ENCODE data around the gene SUSD4. TPM values are rescaled to one million over a fixed set of nuclear protein-coding genes. Genes with fewer than 3 reads are reported as not detected.

Gene SUSD4
- total RNA-seq, 3 donors from 2014 or later (not counting 1 experiment from before 2014, with no cell fraction given), result 0.60 to 1.1 TPM; not detected in 1

DNA sequence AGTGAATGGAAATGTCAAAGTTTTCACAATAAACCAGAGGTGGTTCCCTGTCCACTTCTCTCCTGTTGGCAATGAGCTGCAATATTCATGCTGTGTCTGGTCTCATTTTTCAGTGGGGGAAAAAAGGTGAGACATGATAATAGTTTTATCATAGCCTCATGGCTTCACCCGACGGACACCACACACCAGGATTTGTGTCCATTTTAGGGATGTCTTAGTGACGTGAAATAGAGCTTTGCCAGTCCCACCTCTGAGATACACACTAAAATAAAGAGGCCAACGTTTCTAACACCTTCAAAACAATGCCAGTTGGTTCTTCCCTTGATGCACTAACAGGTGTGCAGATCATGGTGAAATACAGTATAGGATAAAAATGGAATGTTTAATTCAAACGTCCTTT, 129.4 kb downstream of the SUSD4 start:
- Mint-ChIP-seq H3K4me1 (peaks cover 11 to 12% of the 10 kb centered on the region in 2 donors), H3K27ac (no peak overlapping the region), H3K36me3 (no peaks in the 10 kb centered on the region), H3K4me3 (no peak overlapping the region), H3K27me3 (ENCODE audit: low read depth in 2 of 2) (peaks cover 12 to 30% of the 10 kb centered on the region in 2 donors), H3K9me3 (no peaks in the 10 kb centered on the region)
- TF ChIP-seq, protein P1, sequence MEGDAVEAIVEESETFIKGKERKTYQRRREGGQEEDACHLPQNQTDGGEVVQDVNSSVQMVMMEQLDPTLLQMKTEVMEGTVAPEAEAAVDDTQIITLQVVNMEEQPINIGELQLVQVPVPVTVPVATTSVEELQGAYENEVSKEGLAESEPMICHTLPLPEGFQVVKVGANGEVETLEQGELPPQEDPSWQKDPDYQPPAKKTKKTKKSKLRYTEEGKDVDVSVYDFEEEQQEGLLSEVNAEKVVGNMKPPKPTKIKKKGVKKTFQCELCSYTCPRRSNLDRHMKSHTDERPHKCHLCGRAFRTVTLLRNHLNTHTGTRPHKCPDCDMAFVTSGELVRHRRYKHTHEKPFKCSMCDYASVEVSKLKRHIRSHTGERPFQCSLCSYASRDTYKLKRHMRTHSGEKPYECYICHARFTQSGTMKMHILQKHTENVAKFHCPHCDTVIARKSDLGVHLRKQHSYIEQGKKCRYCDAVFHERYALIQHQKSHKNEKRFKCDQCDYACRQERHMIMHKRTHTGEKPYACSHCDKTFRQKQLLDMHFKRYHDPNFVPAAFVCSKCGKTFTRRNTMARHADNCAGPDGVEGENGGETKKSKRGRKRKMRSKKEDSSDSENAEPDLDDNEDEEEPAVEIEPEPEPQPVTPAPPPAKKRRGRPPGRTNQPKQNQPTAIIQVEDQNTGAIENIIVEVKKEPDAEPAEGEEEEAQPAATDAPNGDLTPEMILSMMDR (IDR thresholded peaks at IDR 0.05), result no peak
- ATAC-seq (no peak), DNase-seq (no peak)
- Histone ChIP-seq H3K36me3 (ENCODE audit: control insufficient read depth, insufficient read depth, low read length) (no peaks in the 10 kb centered on the region), H3K9me3 (ENCODE audit: control insufficient read depth, insufficient read depth, low read length) (no peaks in the 10 kb centered on the region), H3K27ac (ENCODE audit: low read length) (no peak overlapping the region), H3K4me3 (ENCODE audit: low read length) (no peak overlapping the region), H3K27me3 (ENCODE audit: control insufficient read depth, insufficient read depth, low read length) (no peaks in the 10 kb centered on the region), H3K4me1 (ENCODE audit: control insufficient read depth, insufficient read depth, low read length) (peaks cover 17% of the 10 kb centered on the region)
- 94% methylated on average over 4 of the region's 5 CpGs for WGBS (ENCODE audit: insufficient coverage)
- intact Hi-C loops (cut with micrococcal nuclease), result no loop called here

GRCh38 chr1:223234170-223234514, 129.8 kb downstream of the SUSD4 start:
- Mint-ChIP-seq H3K27ac (no peak overlapping the region), H3K36me3 (no peaks in the 10 kb centered on the region), H3K27me3 (ENCODE audit: low read depth in 2 of 2) (peaks cover 9 to 27% of the 10 kb centered on the region in 2 donors), H3K4me1 (peaks cover 11 to 12% of the 10 kb centered on the region in 2 donors), H3K4me3 (no peak overlapping the region), H3K9me3 (no peaks in the 10 kb centered on the region)
- Histone ChIP-seq H3K4me1 (ENCODE audit: control insufficient read depth, insufficient read depth, low read length) (peaks cover 21% of the 10 kb centered on the region), H3K4me3 (ENCODE audit: low read length) (no peak overlapping the region), H3K27me3 (ENCODE audit: control insufficient read depth, insufficient read depth, low read length) (no peaks in the 10 kb centered on the region), H3K27ac (ENCODE audit: low read length) (no peak overlapping the region), H3K36me3 (ENCODE audit: control insufficient read depth, insufficient read depth, low read length) (no peaks in the 10 kb centered on the region), H3K9me3 (ENCODE audit: control insufficient read depth, insufficient read depth, low read length) (no peaks in the 10 kb centered on the region)
- DNase-seq (no peak), ATAC-seq (no peak)
- TF ChIP-seq, protein P1 (IDR thresholded peaks at IDR 0.05), result no peak
- intact Hi-C loops (cut with micrococcal nuclease), result no loop called here
- no CpG with 5 or more reads among the region's 1 CpG for WGBS (ENCODE audit: insufficient coverage)

DNA sequence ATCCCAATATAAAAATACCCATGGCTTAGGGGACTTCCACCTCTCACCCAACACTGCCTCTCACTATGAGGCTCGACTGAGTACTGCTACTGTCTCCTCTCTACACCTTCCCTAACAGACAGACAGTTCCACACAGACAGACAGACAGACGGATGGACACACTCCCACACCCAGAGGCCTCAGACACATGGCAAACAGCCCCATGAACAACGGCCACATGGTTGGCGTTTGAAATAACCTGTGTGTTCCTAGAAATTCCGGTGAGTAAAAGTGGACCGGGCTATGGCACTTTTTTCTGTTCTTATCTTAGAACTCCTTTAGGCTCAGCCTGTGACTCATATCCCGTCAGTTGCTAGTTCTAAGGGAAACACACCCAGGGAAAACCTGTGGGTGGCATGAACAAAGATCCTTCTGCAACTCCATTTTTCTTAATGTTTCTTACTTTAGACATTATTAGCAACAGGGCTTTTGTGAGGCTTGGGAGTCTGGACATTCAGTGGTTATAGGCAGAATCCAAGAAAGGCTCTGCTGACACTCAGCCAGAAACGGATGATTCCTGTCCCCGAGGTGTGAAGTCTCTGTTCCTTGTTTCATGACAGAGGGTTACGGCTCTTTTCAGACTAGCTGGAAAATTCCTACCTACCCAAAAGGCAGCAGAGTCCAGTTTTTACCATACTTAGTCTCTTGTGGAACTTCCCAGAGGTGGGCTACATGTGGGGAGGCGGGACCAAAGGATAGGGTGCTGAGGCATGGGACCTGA, 130.4 kb downstream of the SUSD4 start:
- no peaks in the 10 kb centered on the region for H3K36me3 ChIP-seq (ENCODE audit: control insufficient read depth, insufficient read depth, low read length)
- no peaks in the 10 kb centered on the region for H3K36me3 Mint-ChIP-seq
- H3K27ac ChIP-seq (ENCODE audit: low read length), result no peak overlapping the region
- H3K27me3 ChIP-seq (ENCODE audit: control insufficient read depth, insufficient read depth, low read length), result no peaks in the 10 kb centered on the region
- DNase-seq (peak in 1 of 2 donors; percentile 50), ATAC-seq (no peak)
- H3K4me3 ChIP-seq (ENCODE audit: low read length), result no peak overlapping the region
- no peak overlapping the region for H3K4me3 Mint-ChIP-seq
- no peaks in the 10 kb centered on the region for H3K9me3 Mint-ChIP-seq
- no peak overlapping the region for H3K27ac Mint-ChIP-seq
- intact Hi-C loops (cut with micrococcal nuclease), result no loop called here
- H3K9me3 ChIP-seq (ENCODE audit: control insufficient read depth, insufficient read depth, low read length), result no peaks in the 10 kb centered on the region
- peaks cover 9 to 21% of the 10 kb centered on the region in 2 donors for H3K27me3 Mint-ChIP-seq (ENCODE audit: low read depth in 2 of 2)
- H3K4me1 ChIP-seq (ENCODE audit: control insufficient read depth, insufficient read depth, low read length), result peaks cover 27% of the 10 kb centered on the region
- peaks cover 11 to 12% of the 10 kb centered on the region in 2 donors for H3K4me1 Mint-ChIP-seq
- WGBS (ENCODE audit: insufficient coverage), result 75% methylated on average over 11 of the region's 11 CpGs
- TF ChIP-seq, protein P1 (IDR thresholded peaks at IDR 0.05), result no peak

DNA sequence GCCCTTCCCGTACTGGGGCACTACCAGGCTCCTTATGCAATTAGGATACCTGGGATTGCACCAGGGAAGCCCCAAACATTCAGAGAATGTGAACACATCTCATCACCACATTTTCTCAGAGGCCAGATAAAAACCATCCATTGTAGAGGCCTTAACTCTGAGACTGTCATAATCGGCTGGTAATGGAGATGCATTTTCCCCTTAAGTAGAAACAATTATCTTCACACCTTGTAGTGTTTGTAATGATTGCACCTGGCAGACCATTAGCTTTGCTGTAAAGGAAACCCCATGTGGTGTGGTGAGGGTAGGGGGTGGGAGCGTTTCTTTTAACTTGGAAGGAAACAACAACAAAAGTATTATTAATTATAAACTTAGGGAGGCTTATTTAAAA, 131.0 kb downstream of the SUSD4 start:
- no peaks in the 10 kb centered on the region for H3K9me3 ChIP-seq (ENCODE audit: control insufficient read depth, insufficient read depth, low read length)
- no peak overlapping the region for H3K27ac ChIP-seq (ENCODE audit: low read length)
- H3K4me3 Mint-ChIP-seq, result no peak overlapping the region
- DNase-seq, result no peak
- TF ChIP-seq, protein P1 (IDR thresholded peaks at IDR 0.05), result no peak
- 82% methylated on average over 1 of the region's 3 CpGs for WGBS (ENCODE audit: insufficient coverage)
- H3K4me1 ChIP-seq (ENCODE audit: control insufficient read depth, insufficient read depth, low read length), result peaks cover 32% of the 10 kb centered on the region
- H3K27me3 ChIP-seq (ENCODE audit: control insufficient read depth, insufficient read depth, low read length), result no peaks in the 10 kb centered on the region
- no peaks in the 10 kb centered on the region for H3K9me3 Mint-ChIP-seq
- H3K27me3 Mint-ChIP-seq (ENCODE audit: low read depth in 2 of 2), result peaks cover 6 to 18% of the 10 kb centered on the region in 2 donors
- intact Hi-C loops (cut with micrococcal nuclease), result no loop called here
- no peak for ATAC-seq
- no peaks in the 10 kb centered on the region for H3K36me3 ChIP-seq (ENCODE audit: control insufficient read depth, insufficient read depth, low read length)
- H3K4me1 Mint-ChIP-seq, result peaks cover 16 to 18% of the 10 kb centered on the region in 2 donors
- H3K27ac Mint-ChIP-seq, result no peak overlapping the region
- no peaks in the 10 kb centered on the region for H3K36me3 Mint-ChIP-seq
- H3K4me3 ChIP-seq (ENCODE audit: low read length), result no peak overlapping the region

Data from natural killer cell (primary cell).